SIG-M5 treated with dmso at 0.1 percent for 504 hours (cell line): Measurements from ENCODE around the gene STH.

Experiments
- DNase-seq: peaks from one replicate; lab custom pipeline; 2025; ENCODE audit not compliant: unreplicated experiment; lab: John Stamatoyannopoulos, UW

Gene STH

DNA sequence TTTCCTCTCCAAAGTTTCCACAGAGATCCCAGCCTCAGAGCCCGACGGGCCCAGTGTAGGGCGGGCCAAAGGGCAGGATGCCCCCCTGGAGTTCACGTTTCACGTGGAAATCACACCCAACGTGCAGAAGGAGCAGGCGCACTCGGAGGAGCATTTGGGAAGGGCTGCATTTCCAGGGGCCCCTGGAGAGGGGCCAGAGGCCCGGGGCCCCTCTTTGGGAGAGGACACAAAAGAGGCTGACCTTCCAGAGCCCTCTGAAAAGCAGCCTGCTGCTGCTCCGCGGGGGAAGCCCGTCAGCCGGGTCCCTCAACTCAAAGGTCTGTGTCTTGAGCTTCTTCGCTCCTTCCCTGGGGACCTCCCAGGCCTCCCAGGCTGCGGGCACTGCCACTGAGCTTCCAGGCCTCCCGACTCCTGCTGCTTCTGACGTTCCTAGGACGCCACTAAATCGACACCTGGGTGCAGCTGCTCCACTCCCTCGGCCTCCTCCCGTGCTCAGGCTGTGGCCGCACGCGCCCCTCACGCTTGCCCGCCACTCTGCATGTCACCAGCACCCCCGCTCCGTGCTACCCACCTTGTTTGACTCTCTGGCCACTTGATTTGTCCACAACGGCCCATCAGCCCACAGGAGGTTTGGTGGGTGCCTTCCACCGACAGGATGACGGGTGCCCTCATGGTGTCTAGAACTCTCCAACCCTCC lies 15.3 kb upstream of the STH start:
- DNase-seq = no peak

DNA sequence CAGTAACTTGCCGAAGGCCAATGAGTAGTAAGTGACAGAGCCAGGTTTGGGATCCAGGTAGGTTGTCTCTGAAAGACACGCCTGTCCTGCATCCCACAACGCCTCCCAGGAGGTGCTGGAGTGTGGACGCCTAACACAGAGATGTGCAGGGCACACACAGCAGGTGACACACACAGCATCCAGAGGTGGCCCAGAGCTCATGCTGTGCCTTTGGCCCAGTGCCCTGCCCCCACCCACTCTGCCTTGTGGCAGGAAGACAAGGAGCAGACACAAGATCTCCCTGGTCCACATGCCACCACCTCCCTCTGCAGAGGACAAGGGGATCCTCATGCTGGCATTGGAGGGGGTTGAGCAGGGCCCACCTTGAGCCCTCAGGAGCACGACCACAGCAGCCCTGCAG lies 14.7 kb upstream of the STH start:
- DNase-seq = no peak

DNA sequence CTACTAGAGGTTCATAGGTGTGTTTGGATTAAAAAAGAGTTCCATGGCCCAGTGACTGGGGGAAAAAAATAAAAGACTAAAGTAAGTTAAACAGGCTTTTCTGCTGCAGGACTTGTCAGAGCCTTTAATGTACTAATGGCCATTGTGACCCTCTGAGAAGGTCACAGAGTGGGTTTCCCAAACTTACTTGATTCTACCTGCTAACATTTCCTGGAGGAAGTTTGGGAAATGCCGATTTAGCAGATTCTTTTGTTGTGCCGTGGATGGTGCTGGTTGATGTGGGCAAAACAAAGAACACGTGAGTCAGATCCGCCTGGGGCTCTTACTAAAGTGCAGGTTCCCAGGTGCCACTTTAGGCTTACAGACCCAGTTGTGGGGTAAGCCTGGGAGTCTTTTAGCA lies 13.6 kb upstream of the STH start:
- DNase-seq = no peak

DNA sequence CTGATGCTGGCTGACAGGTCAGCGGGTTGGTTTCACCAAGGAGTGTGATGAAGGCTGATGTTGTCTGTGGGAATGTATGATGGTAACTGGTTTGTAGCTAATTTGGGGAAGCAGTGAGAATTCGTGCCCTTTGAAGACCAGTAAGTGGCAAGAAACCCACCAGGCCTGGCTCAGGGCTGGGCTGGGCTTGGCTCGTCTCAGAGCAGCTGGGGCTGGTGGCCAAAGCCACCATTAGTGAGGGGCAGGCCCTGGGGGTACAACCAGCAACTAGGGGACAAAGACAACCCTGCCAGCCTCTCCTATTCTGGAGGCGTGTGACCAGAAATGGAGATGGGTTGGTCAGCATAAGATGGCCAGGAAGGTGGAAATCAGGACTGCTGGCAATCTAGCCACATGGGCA lies 13.0 kb upstream of the STH start:
- no peak for DNase-seq

DNA sequence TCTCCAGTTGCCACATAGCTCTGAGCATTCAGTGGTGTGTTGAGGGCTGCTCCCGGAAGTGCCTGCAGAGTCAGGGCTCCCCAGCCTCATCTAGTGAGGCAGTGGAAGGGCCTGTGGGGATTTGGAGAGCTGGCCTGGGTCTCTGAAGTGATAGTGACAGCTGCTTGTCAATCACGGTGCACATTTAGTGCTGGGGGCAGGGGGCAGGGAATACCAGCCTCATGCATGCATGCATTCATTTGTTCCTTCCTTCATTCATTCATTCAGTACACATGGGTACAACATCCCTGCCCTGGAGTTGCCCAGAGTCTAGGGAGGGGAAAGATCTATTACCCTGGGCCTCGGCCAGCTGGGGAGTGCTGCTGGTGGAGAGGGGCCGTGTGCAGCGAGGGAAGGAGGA lies 11.3 kb upstream of the STH start:
- DNase-seq = no peak

- DNase-seq = no peak
Observed at GRCh38 chr17:45989759-45990158, 9.3 kb upstream of the STH start.

- DNase-seq = no peak
Observed at GRCh38 chr17:45990886-45991285, 8.2 kb upstream of the STH start.

- no peak for DNase-seq
Observed at GRCh38 chr17:45991341-45991740, 7.7 kb upstream of the STH start.

- DNase-seq = no peak
Observed at GRCh38 chr17:45992175-45992574, 6.9 kb upstream of the STH start.

- DNase-seq = no peak
Observed at GRCh38 chr17:45992904-45993303, 6.1 kb upstream of the STH start.

- DNase-seq = no peak
Observed at GRCh38 chr17:45993962-45994627, 5.0 kb upstream of the STH start.

GRCh38 chr17:45994987-45995386 lies 4.1 kb upstream of the STH start:
- no peak for DNase-seq

GRCh38 chr17:45995627-45996270 lies 3.3 kb upstream of the STH start:
- DNase-seq = no peak

- DNase-seq = no peak
Observed at GRCh38 chr17:45996282-45996937, 2.6 kb upstream of the STH start.

GRCh38 chr17:45997166-45997565 lies 1.9 kb upstream of the STH start:
- DNase-seq = no peak

- no peak for DNase-seq
Observed at GRCh38 chr17:45997624-45998023, 1.4 kb upstream of the STH start.

- DNase-seq = no peak
Observed at GRCh38 chr17:45999900-46000290, 845 bp downstream of the STH start.

DNA sequence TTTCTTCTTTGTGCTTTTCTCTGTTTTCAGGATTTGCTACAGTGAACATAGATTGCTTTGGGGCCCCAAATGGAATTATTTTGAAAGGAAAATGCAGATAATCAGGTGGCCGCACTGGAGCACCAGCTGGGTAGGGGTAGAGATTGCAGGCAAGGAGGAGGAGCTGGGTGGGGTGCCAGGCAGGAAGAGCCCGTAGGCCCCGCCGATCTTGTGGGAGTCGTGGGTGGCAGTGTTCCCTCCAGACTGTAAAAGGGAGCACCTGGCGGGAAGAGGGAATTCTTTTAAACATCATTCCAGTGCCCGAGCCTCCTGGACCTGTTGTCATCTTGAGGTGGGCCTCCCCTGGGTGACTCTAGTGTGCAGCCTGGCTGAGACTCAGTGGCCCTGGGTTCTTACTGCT lies 1.2 kb downstream of the STH start:
- no peak for DNase-seq

GRCh38 chr17:46000757-46001156 lies 1.7 kb downstream of the STH start:
- no peak for DNase-seq

DNA sequence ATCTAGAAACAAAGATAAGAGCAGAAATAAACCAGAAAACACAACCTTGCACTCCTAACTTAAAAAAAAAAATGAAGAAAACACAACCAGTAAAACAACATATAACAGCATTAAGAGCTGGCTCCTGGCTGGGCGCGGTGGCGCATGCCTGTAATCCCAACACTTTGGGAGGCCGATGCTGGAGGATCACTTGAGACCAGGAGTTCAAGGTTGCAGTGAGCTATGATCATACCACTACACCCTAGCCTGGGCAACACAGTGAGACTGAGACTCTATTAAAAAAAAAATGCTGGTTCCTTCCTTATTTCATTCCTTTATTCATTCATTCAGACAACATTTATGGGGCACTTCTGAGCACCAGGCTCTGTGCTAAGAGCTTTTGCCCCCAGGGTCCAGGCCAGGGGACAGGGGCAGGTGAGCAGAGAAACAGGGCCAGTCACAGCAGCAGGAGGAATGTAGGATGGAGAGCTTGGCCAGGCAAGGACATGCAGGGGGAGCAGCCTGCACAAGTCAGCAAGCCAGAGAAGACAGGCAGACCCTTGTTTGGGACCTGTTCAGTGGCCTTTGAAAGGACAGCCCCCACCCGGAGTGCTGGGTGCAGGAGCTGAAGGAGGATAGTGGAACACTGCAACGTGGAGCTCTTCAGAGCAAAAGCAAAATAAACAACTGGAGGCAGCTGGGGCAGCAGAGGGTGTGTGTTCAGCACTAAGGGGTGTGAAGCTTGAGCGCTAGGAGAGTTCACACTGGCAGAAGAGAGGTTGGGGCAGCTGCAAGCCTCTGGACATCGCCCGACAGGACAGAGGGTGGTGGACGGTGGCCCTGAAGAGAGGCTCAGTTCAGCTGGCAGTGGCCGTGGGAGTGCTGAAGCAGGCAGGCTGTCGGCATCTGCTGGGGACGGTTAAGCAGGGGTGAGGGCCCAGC lies 2.6 kb downstream of the STH start:
- DNase-seq = no peak
